ENCODE data around the gene BAD. TPM values are rescaled to one million over a fixed set of nuclear protein-coding genes. Genes with fewer than 3 reads are reported as not detected.

Gene BAD
- total RNA-seq, 1 experiment from 2014 or later: 23.3 TPM

GRCh38 chr11:64229090-64229743, 55.2 kb downstream of the BAD start:
- H3K79me1 ChIP-seq (ENCODE audit: insufficient read depth, low read depth, low read length, poor library complexity, severe bottlenecking): no peaks in the 10 kb centered on the region
- H3K27ac Mint-ChIP-seq: no peak overlapping the region; a peak in 2 of 7 replicates

More at GRCh38 chr11:64229090-64229743, 55.2 kb downstream of the BAD start:
- peaks cover 0 to 4% (median 3%) of the 10 kb centered on the region in 3 experiments; a peak in 3 of 7 replicates for H3K36me3 Mint-ChIP-seq (ENCODE audit: insufficient read depth in 1 of 3, low read depth in 3 of 3)
- Histone ChIP-seq H3K4me1 (ENCODE audit: insufficient read depth, low read length) (0 out of 2 replicates have a peak, but pooled peaks cover 3% of the 10 kb centered on the region), H3K23me2 (ENCODE audit: insufficient read length, low read depth, low read length, poor library complexity, severe bottlenecking) (peaks cover 35% of the 10 kb centered on the region), H3K56ac (ENCODE audit: insufficient read length, low read depth, low read length) (no peak overlapping the region), H3K79me2 (ENCODE audit: insufficient read depth, low read length) (no peaks in the 10 kb centered on the region), H2BK15ac (ENCODE audit: low read depth, low read length) (no peak overlapping the region), H2AK5ac (ENCODE audit: insufficient read length, low read length) (no peak overlapping the region), H3K14ac (ENCODE audit: insufficient read depth, low read length) (no peak overlapping the region), H3K27ac (ENCODE audit: insufficient read length, low read depth, low read length) (no peak overlapping the region), H3K4ac (ENCODE audit: low read depth, low read length) (no peak overlapping the region), H4K20me1 (ENCODE audit: control insufficient read depth, insufficient read depth, insufficient read length) (no peaks in the 10 kb centered on the region), H3T11ph (ENCODE audit: low read length) (no peak overlapping the region), H3K9ac (ENCODE audit: extremely low read depth, insufficient read length, low read length) (no peak overlapping the region), H2AFZ (ENCODE audit: low read length) (no peak overlapping the region), H3K18ac (ENCODE audit: insufficient read length, low read depth, low read length) (no peak overlapping the region), H4K8ac (replicated peaks; ENCODE audit: insufficient read length, low read depth, low read length) (no peak overlapping the region), H3K27me3 (ENCODE audit: insufficient read depth, low read length) (no peaks in the 10 kb centered on the region; the same call in 1 of the 2 replicates), H2BK120ac (ENCODE audit: low read depth, low read length, poor library complexity, severe bottlenecking) (no peak overlapping the region), H4K5ac (ENCODE audit: insufficient read length, low read depth, low read length) (no peak overlapping the region), H2BK5ac (ENCODE audit: insufficient read length, low read length) (no peak overlapping the region), H3K9me3 (ENCODE audit: control insufficient read depth, low read depth, low read length) (no peaks in the 10 kb centered on the region), H4K91ac (ENCODE audit: insufficient read length, low read depth, low read length) (no peak overlapping the region), H3K4me2 (ENCODE audit: insufficient read depth, insufficient read length, low read length) (peak overlapping the region; percentile 94), H2BK20ac (ENCODE audit: low read depth, low read length, poor library complexity, severe bottlenecking) (no peak overlapping the region), H3K23ac (ENCODE audit: insufficient read length, low read depth, low read length) (no peak overlapping the region), H2BK12ac (ENCODE audit: insufficient read length, low read depth, low read length) (no peak overlapping the region)
- H3K4me3 Mint-ChIP-seq: peak overlapping the region; percentile 74 to 91; a peak in 4 of 5 replicates
- no peak for TF ChIP-seq CTCF (conservative IDR thresholded peaks at IDR 0.05)
- no peaks in the 10 kb centered on the region for H3K9me3 Mint-ChIP-seq
- DNase-seq: no peak
- no CpG with 5 or more reads among the region's 12 CpGs for WGBS (ENCODE audit: extremely low coverage, insufficient read length, low lambda C conversion rate)
- peaks cover 26 to 39% of the 10 kb centered on the region in 2 experiments for H3K4me1 Mint-ChIP-seq
- peaks cover 20% of the 10 kb centered on the region for H3K27me3 Mint-ChIP-seq (ENCODE audit: low read depth)
